ENCODE results near the gene CNPY4. TPM values are rescaled to one million over a fixed set of nuclear protein-coding genes. Genes with fewer than 3 reads are reported as not detected.

The CNPY4 gene
- total and polyA plus RNA-seq, 2 donors (not counting 1 experiment from before 2014, with no cell fraction given) = 8.0 to 13.9 TPM

DNA sequence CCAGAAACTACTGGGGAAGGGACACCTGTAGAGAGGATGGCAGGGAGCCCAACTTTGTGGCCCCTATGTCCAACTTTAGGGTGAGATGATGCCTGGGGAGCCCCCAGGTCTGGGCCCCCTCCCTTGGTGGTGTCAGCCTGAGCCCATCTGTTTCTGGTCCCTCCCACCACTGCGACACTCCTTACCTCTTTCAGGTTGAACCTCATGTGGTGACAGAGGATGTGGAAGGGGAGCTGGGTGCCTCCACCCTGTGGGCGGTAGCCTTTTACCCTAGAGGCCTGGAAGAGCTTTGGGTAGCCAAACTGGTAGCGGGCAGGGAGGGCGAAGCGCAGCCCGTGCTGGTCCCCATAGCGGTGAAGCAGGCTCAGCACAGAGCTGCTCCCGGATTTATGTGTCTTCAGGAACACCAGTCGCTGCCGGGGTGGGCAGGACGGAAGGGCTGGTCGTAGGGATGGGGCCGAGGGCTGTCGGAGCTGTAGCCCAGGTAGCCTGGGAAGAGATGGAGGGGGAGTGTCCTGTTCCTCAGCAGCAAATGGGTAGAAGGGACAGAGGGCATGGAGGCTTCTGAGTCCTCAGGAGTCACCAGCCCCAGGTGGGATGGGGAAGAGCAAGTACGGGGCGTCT, 47.0 kb downstream of the CNPY4 start:
- CTCF ChIA-PET = interaction anchor here (1.2 to 3.2 kb wide), 3 partner anchors 9 to 34 kb away, joined by 3 to 12 read pairs (median 3); no protein-coding TSS in a partner anchor
- H3K9me3 ChIP-seq (ENCODE audit: control extremely low read depth in 1 of 3, control insufficient read depth in 2 of 3, insufficient read depth in 1 of 3, low read length in 2 of 3) = peaks cover 0 to 7% (median 0%) of the 10 kb centered on the region in 3 donors
- no peak overlapping the region for H3K27ac Mint-ChIP-seq
- POLR2A ChIA-PET = interaction anchor here (0.6 to 0.9 kb wide), 2 partner anchors 10 to 303 kb away, joined by 3 read pairs; partner anchors contain the start of gene GPC2
- H3K9me3 Mint-ChIP-seq (ENCODE audit: insufficient read depth) = no peaks in the 10 kb centered on the region
- peaks cover 39% of the 10 kb centered on the region for H3K4me1 Mint-ChIP-seq
- WGBS (ENCODE audit: insufficient coverage) = 77% methylated on average over 15 of the region's 16 CpGs
- peak; percentile 24 for DNase-seq
- H3K4me2 ChIP-seq (replicated peaks; ENCODE audit: low read depth, low read length, poor library complexity, severe bottlenecking) = no peak overlapping the region
- no peak overlapping the region for H3K4me3 ChIP-seq (ENCODE audit: control extremely low read depth in 1 of 5, extremely low read depth in 1 of 5, insufficient read depth in 1 of 5, low read depth in 2 of 5, low read length in 4 of 5)
- no peak for ATAC-seq (ENCODE audit: low read depth)
- intact Hi-C loops (cut with micrococcal nuclease) = no loop called here
- peaks cover 5% of the 10 kb centered on the region for H4K20me1 ChIP-seq (ENCODE audit: control insufficient read depth, insufficient read depth, low read length, poor library complexity, severe bottlenecking)
- peaks cover 48% of the 10 kb centered on the region for H3K27me3 Mint-ChIP-seq
- H3K4me1 ChIP-seq (ENCODE audit: control insufficient read depth in 2 of 2, insufficient read depth in 2 of 2, low read length in 2 of 2) = peaks cover 33 to 42% of the 10 kb centered on the region in 2 donors
- H3K79me2 ChIP-seq (ENCODE audit: control insufficient read depth, insufficient read depth, low read length) = no peaks in the 10 kb centered on the region
- no peaks in the 10 kb centered on the region for H3K36me3 ChIP-seq (replicated peaks in 1 of 2; ENCODE audit: control extremely low read depth in 1 of 2, control insufficient read depth in 1 of 2, extremely low read depth in 1 of 2, insufficient read depth in 2 of 2, low read length in 1 of 2)
- no peak for TF ChIP-seq EZH2 (IDR thresholded peaks at IDR 0.05; ENCODE audit: borderline replicate concordance, insufficient read depth, low read depth, low read length, poor library complexity, severe bottlenecking)
- TF ChIP-seq, protein P1, sequence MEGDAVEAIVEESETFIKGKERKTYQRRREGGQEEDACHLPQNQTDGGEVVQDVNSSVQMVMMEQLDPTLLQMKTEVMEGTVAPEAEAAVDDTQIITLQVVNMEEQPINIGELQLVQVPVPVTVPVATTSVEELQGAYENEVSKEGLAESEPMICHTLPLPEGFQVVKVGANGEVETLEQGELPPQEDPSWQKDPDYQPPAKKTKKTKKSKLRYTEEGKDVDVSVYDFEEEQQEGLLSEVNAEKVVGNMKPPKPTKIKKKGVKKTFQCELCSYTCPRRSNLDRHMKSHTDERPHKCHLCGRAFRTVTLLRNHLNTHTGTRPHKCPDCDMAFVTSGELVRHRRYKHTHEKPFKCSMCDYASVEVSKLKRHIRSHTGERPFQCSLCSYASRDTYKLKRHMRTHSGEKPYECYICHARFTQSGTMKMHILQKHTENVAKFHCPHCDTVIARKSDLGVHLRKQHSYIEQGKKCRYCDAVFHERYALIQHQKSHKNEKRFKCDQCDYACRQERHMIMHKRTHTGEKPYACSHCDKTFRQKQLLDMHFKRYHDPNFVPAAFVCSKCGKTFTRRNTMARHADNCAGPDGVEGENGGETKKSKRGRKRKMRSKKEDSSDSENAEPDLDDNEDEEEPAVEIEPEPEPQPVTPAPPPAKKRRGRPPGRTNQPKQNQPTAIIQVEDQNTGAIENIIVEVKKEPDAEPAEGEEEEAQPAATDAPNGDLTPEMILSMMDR (IDR thresholded peaks at IDR 0.05) = no peak
- H2AFZ ChIP-seq (ENCODE audit: insufficient read depth, low read depth, low read length, poor library complexity, severe bottlenecking) = no peak overlapping the region
- H3K27me3 ChIP-seq (replicated peaks in 1 of 4; ENCODE audit: control extremely low read depth in 1 of 4, control insufficient read depth in 3 of 4, insufficient read depth in 4 of 4, low read length in 3 of 4) = peaks cover 0 to 53% (median 34%) of the 10 kb centered on the region in 4 experiments
- no peak overlapping the region for H3K27ac ChIP-seq (ENCODE audit: low read length in 2 of 2)
- H3K9ac ChIP-seq (ENCODE audit: low read length) = no peak overlapping the region
- no peak overlapping the region for H3K4me3 Mint-ChIP-seq

Measured in B cell (primary cell).